Stimulated activated CD4-positive, alpha-beta T cell treated with anti-CD3 and anti-CD28 coated beads, Interleukin-4, amount 100 ng/mL, for 4 hours (primary cell): ENCODE results near the gene ZNHIT6.

Source experiments
- DNase-seq, 2 experiments: peaks; one replicate each; pipeline ENCODE4 v3.0.0-alpha.2; 2020

ZNHIT6 gene

DNA sequence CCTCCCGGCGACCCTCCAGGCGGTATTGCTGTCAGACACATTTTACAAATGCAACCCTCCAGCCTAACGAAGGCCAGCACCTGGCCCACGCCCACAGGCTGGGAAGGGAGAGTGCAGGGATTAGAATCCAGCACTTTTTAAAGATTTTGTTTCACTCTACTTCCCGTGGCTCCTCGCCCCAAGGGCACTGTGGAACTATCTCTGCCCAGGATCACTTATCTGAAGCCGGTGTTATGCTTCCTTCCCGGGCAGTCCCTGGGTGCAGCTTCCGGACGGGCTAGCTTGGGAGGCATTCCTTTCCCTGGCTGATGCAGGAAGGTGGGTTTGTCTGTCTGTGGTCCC is 91.9 kb downstream of the ZNHIT6 start:
- no peak for DNase-seq

DNA sequence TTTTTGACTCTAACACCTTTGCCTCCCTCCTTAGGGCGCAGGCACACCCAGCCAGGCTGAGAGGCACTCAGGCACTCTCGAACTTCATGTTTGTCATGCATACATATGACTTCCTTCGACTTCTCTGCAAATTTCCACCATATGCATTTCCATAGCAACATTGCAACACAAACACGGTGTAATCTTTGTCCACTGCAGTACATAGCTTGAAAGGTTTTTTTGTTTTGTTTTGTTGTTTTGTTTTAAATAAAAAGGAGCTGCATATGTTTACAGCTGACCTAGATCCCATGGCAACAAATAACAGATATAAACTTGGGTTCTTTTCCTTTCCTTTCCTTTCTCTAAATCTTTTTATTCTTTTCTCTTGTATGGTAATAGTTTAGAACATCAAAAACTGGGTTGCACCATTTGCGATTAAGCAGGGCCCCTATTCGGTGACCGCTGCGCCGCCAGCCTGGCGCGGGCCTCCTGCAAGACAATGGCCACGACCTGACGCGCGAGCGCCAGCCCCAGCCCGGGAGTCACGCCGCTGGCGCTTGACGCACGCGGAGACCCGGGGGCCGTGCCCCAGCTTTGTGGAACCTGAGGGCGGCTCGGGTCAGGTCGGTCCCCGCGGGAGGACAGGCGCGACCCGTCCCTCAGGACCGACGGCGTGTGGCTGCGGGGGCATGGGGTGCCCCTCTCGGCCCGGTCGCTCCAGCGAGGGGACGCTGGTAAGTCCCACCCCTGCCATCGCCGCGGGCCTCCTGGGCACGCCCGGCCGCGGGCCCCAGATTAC is 92.5 kb downstream of the ZNHIT6 start:
- no peak for DNase-seq

DNA sequence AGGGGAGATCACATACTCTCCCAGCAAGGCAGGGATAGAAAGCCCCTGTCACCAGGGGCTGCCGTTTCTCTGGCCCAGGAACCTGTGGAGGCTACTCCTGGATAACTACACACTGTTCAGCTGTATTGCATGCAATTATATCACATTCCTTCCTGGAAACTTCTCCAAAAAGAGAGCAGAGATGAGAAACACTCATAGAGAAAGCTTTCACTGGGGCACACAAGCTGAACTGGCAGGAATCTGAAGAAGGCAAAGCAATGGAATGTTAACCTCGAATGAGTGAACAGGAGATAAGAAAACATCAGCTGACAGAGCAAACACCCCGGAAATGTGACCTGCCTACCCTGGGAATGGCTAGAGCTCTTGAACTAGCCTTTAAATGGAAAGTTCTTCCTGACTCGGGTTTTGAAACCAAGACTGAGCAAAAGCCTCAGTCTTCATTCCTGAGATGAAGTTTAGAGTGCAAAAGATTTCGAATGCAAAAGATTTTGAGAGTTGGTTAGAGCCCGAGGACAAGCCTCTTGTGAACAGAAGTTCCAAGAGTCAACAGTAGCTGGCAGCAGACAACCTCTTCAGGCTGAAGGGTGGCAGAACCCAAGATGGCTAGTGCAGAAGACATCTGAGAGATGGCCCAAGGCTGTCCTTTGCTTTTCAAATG is 95.4 kb downstream of the ZNHIT6 start:
- no peak for DNase-seq

DNA sequence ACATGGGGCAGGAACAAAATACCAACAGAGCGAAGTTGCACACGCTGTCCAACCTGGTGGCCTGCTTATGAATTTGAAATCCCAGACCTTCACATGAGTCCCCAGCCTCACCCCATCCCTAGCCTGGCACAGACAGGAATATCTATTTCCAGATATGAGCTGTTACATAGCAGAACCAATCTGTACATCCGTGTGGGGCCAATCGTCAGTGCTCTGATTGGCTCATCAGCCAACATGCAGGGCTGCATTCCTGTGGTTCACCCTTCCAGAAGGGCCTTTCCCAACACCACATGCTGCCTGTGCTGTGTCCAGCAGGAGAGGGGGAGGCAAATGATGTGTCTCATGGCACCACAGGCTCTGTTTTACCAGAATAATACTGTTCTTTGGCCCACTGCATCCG is 96.4 kb downstream of the ZNHIT6 start:
- no peak for DNase-seq

DNA sequence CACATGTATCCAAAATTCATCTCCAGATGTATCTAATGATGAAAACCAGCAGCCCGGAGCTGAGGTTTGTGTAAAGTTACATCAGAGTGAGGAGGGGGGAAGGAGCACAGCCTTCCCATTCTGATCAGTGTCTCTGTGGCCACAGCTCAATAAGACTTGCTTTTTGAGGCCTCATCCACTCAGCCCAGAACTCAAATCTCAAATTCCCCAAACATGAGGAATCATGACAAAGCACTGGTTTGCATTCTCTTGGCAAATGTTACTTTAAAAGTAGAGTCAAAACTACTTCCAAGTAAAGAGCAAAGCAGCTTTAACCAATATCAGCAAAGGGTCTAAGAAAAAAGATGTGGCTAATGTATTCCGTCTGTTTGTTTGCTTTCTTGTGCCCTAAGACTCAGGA is 96.8 kb downstream of the ZNHIT6 start:
- no peak for DNase-seq

DNA sequence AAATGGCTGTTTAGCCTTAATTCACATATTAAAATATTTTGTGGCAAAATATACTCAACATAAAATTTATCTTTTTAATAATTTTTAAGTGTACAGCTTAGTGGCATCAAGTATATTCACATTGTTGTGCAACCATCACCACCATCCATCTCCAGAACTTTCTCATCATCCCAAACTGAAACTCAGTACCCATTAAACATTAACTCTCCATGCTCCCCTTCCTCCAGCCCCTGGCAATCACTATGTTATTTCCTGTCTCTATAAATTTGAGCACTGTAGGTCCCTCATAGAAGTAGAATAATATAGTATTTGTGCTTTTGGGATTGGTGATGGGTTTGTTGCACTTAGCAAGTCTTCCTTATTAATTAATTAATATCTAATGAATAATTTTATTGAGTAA is 98.3 kb downstream of the ZNHIT6 start:
- DNase-seq: no peak

DNA sequence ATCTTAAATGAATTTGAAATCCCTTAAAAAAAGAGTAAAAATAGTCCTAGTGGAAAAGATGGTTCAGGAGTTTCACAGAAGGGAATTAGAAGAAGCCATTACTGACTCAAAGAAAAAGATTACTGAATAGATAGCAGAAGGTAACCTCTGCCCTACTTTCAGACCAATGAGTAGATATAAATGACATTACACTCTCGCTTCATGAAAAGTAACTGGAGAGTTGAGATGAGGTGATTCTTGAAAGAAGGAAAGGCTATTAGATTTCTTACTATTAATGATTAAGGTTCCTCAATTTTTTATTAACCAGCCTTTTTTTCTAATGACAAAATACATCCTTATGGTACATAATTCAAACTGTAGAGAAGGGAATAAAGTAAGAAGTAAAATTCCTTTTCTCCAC is 99.4 kb downstream of the ZNHIT6 start:
- no peak for DNase-seq

DNA sequence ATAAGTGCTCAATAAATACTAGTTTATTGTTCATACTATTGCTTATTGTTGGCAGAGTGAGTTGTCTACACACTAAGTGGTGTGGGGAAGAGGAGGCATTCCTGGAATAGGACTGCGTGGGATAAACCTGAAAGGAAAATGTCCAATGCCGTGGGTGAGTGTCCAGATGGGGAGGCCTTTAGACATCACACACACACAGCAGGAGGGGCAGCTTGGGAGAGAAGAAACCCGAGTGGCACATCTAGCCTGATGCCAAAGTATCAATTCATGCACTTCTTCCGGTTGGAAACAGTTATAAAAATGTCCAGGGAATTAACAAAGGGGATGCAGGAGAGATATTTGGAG is 100.3 kb downstream of the ZNHIT6 start:
- DNase-seq: no peak

DNA sequence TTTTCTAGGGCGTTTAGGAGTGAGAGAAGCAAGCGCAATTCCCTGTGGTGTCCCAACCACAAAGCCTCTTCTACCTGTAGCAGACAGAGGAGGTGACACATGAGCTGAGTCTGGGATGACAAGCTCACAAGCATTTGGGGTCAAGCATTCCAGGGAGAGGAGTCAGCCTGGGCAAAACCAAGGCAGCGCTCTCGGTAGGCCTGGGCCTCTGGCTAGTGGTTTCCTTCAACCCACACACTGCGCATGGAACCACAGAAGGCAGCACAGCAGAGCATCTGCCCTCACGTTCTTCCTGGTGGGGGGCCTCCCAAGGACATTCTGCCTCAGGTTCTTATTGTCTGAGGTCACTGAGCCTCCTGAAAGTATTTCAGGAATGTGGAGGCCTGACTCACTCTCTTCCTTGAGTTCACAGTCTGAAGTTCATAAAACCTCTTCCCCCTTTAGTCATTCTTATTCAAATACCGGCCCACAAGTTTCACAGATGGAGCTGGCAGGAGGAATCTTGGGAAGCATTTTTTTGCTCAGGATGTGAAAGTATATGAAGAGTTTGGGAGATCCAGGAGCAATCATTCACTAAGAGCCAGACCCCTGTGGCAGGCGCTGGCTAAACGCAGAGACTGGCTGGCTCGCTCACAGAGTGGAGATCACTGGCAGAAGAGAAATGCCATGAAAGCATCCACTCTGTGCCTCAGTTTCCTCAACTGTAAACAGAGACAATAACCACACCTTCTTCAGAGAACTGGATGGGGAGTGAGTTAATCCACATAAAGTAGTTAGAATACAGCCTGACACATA is 100.9 kb downstream of the ZNHIT6 start:
- DNase-seq: no peak

DNA sequence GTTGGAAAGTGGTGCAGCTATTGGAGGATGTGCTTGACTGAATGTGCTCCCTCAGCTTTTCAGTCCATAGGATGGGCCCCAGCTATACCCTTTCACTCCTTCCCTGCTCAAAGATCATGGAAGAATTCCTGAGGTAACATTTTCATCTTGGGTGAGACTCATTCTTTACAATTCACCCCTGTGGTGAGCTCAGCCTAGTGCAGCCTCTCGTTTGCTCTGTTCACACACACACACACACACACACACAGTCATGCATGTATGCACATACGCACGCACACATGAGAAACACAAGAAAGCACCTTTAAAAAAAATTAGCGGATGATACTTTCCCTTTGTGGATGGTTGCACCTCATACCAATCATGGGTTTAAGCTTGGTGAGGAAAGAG is 101.8 kb downstream of the ZNHIT6 start:
- DNase-seq: no peak

DNA sequence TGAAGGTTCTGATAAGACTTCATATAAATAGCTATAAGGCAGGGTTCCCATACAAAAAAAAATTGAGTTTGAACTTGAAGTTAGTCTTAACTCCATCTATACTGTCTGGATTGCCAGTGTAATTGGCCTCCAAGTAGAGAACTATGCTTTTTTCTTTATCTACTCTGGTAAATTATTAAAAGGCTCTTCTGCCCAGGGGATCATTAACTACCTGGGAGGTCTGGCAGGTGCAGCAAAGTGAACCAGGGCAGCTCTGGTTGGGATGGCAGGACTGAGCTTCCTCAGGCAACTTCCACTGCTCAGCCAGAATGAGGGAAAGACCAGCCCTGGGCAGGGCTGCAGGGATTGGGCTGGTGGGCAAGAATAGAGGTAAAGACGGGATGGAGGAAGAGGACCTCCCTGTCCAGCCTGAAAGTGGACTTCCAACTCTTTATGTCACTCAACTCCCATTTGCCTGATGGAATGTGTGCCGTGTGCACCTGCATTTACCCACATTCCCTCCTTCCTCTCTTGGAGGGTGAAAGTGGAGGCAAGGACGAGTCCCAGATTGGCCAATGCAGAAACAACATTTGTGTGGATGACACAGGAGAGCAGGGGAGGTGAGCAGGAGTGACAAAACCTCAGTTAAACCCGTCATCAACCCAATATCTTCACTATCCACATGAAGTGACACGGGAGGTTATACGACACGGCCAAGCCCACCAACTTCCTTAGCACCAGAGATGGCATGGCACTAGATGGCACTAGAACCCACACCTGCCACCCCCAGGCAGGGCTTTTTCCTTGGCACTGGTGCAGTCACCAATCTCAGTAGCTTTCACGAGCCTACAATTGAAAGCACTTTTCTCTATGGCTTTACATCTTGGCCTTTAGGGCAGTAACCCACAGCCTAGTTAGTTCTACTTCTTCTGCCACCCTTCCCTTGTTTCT is 102.5 kb downstream of the ZNHIT6 start:
- no peak for DNase-seq

DNA sequence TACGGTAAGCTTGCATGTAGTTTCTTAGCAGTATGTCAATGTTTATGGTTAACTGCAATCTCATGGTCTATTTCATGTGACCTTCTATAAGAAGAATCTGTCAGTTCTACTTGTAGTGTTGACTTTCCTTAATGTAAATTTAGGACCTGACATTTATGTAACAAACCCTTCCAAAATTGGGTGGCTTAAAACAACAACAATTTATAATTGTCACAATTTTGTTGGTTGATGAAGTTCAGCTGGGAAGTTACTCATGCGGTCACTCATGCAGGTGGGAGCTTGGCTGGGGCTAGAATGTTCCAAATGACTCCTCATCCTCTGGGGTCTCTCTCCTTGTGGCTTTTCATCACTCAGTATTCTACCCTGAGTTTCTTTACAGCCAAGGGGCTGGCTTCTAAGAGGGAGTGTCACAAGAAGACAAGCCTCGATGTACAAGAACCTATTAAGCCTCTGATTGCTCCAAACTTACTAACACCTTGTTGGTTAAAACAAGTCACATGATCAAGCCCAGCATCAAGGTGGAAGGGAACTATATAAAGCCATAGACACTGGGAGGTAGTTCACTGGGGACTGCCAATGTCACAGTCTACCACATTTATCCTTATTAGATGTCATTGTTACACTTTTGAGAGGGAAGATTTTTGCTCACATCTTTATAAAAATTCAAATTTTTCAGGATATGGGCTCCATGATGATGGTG is 103.8 kb downstream of the ZNHIT6 start:
- DNase-seq: no peak

DNA sequence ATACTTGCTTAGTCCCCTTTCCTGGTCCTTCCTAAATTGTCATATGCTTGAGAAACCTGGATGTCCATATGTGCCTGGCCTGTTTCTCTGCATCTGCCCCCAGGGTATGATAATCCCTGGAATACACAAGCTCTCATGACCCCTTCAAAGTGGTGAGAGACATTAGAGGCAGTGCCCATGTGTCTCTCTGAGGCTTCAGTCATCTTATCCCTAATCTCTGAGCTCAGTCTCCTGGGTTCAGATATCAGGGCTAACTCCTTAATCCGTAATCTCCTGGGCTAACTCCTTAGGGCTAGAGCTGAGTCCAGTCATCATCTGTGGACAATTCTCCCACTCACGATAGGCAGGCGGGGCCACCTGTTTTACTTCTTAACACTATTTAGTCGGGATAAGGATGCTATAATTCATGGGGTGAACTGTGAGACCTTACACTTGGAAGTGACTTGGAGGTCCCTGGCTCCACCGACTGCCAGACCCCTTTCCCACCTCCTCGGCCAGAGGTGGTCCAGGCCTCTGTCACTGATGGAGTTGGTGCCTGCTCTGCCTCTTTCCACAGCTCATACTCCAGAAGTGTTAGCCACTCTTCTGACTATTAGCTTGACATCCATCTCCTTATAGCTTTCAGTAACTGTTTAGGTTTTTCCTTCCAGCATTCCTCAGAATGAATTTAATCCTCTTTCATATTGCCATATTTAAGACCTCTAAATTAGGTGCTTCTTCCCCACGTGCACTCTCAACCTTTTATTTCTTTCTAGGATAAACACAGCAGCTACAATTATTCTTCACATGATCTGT is 105.0 kb downstream of the ZNHIT6 start:
- no peak for DNase-seq

DNA sequence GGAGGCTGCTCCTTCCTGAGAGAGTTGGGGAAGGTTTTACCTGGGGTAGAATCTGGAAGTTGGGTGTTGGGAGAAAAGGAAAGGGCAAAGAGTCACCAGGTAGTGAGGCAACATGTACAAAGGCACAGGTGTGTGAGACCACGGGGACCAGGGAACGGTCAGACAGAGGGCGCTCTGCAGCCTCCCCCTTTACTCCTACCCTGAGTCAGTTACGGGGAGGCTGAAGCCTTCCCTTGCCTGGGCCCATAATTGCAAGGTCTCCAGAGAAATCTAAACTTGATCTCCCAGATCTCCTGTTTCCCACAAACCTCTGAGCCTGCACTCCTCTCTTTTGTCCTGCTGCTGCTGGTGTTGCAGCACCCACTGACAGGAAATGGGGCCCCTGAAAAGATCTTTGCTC is 105.7 kb downstream of the ZNHIT6 start:
- DNase-seq: no peak

DNA sequence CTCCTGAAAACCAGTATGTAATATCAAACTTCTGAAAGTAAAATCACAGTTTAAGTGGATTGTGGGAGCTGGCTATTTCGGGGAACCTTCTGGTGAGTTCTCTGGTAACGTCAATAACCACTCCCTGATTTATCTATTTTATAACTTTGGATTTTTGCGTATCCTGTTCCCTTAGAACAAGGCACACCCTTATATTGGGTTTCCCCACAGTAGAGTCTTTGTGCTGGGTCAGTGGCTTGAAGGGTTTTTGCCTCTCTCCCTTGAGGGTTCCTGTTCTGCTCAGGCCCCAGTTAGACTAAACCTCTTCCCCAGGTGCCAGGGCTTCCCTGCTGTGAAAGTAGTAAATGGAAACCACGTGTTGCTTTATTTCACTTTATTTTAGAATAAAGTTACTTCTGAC is 106.3 kb downstream of the ZNHIT6 start:
- no peak for DNase-seq

DNA sequence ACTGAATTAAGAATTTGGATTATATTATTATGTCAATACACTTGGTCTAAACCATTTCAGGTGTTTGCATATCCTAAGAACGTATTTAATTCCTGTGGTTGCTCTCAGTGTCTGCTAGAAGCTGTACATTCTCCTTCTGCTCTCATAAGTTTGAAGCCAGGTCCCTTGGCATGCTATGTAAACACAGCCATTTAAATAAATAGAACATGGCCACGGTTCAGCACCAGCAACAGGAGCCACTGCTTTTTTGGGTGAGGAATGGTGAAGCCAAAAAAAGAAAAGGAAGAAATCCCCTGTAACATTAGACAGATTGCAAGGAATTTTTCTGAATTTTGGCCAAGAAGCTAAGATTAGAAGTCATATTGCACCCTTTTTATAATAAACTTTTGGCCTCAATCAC is 108.6 kb downstream of the ZNHIT6 start:
- no peak for DNase-seq
